Left renal cortex interstitium (tissue), 4 donors: ENCODE measurements around the gene PLCH2. TPM values are rescaled to one million over a fixed set of nuclear protein-coding genes. Genes with fewer than 3 reads are reported as not detected.
"Not testable (repeated sequence)": the region's sequence is repeated elsewhere in the genome, so short reads cannot be mapped to it uniquely, and the experiment has no call there.

Experiments
- DNase-seq, 4 donors: peaks; one replicate each; pipeline ENCODE4 v3.0.0-alpha.2; 2013; ENCODE audit warnings: low read depth in 4 of 4, low spot score in 2 of 4, missing footprints in 1 of 4
- polyA plus RNA-seq, 4 donors: library from polyadenylated mRNA; unstranded; fragments of 120-200 nt; gene quantifications; one replicate each; pipeline ENCODE4 v1.2.1, GENCODE V29; 2013; ENCODE audit not compliant: insufficient read length in 4 of 4

PLCH2 gene
- polyA plus RNA-seq = 1 to 10 TPM; 1.2 to 2.1 (median 1.5) TPM

- DNase-seq = no peak
These were observed at the start of gene PLCH2 for GRCh38 chr1:2476061-2476999. Gene PLCH2, plus strand, starts transcription at chr1:2476289. Its CDS starts 300 bp downstream, at chr1:2476589.

- DNase-seq = no peak
These were observed 49.5 kb upstream of the PLCH2 start for GRCh38 chr1:2426540-2426939.

- no peak for DNase-seq
These were observed 49.0 kb upstream of the PLCH2 start for GRCh38 chr1:2427051-2427450.

GRCh38 chr1:2427976-2428375 lies 48.1 kb upstream of the PLCH2 start:
- DNase-seq = no peak

- no peak for DNase-seq
These were observed 47.6 kb upstream of the PLCH2 start for GRCh38 chr1:2428490-2428889.

GRCh38 chr1:2429780-2430591 lies 46.1 kb upstream of the PLCH2 start:
- DNase-seq = no peak

GRCh38 chr1:2430592-2430973 lies 45.5 kb upstream of the PLCH2 start:
- DNase-seq = no peak

GRCh38 chr1:2431103-2431502 lies 45.0 kb upstream of the PLCH2 start:
- DNase-seq = no peak

GRCh38 chr1:2431518-2431917 lies 44.6 kb upstream of the PLCH2 start:
- DNase-seq = no peak

GRCh38 chr1:2432441-2432844 lies 43.6 kb upstream of the PLCH2 start:
- DNase-seq = no peak

GRCh38 chr1:2433196-2433595 lies 42.9 kb upstream of the PLCH2 start:
- no peak for DNase-seq

- no peak for DNase-seq
These were observed 42.0 kb upstream of the PLCH2 start for GRCh38 chr1:2433936-2434655.

GRCh38 chr1:2435091-2435490 lies 41.0 kb upstream of the PLCH2 start:
- no peak for DNase-seq

GRCh38 chr1:2435746-2436355 lies 40.2 kb upstream of the PLCH2 start:
- DNase-seq = no peak

GRCh38 chr1:2436876-2437275 lies 39.2 kb upstream of the PLCH2 start:
- no peak for DNase-seq

- DNase-seq = no peak
These were observed 38.5 kb upstream of the PLCH2 start for GRCh38 chr1:2437617-2438016.

GRCh38 chr1:2438038-2438437 lies 38.1 kb upstream of the PLCH2 start:
- DNase-seq = no peak

GRCh38 chr1:2438641-2439040 lies 37.4 kb upstream of the PLCH2 start:
- no peak for DNase-seq

- DNase-seq = no peak
These were observed 36.7 kb upstream of the PLCH2 start for GRCh38 chr1:2439369-2439768.

- not testable (repeated sequence) for DNase-seq
These were observed 35.7 kb upstream of the PLCH2 start for GRCh38 chr1:2440346-2440745.
